K562 (cell line): Measurements from ENCODE around the gene WDR18. TPM values are rescaled to one million over a fixed set of nuclear protein-coding genes. Genes with fewer than 3 reads are reported as not detected.

Experiments used
- CCNT2 ChIP-seq: IDR thresholded peaks from 2 replicates; pipeline ENCODE4 v1.6.1; 2011; ENCODE audit warnings: borderline replicate concordance, low read depth, mild to moderate bottlenecking, moderate library complexity, mixed read lengths, low read length; ENCODE audit not compliant: insufficient read length; ENCODE audit errors: extremely low read depth
- MCM5 ChIP-seq: fragments of 450-650 bp; IDR thresholded peaks from 2 replicates; pipeline ENCODE4 v1.6.1; 2016; ENCODE audit warnings: low read depth
- NCOA1 ChIP-seq: fragments of 450-650 bp; IDR thresholded peaks from 2 replicates; pipeline ENCODE4 v1.6.1; 2016; ENCODE audit warnings: low read depth
- NELFE ChIP-seq: IDR thresholded peaks from 2 replicates; pipeline ENCODE4 v1.6.1; 2011; ENCODE audit warnings: mild to moderate bottlenecking; ENCODE audit not compliant: insufficient read depth, insufficient read length
- SMARCA5 ChIP-seq: fragments of 450-650 bp; IDR thresholded peaks from 2 replicates; pipeline ENCODE4 v1.6.1; 2016
- ZBTB7A ChIP-seq: IDR thresholded peaks from 2 replicates; pipeline ENCODE4 v1.6.1; 2011; ENCODE audit warnings: low read depth, mild to moderate bottlenecking, low read length, moderate library complexity, borderline replicate concordance; ENCODE audit not compliant: control insufficient read depth
- ZKSCAN8 ChIP-seq: fragments of 200-800 bp; sonication (Bioruptor generic); IDR thresholded peaks from 2 replicates; pipeline ENCODE4 v1.6.1; 2016; ENCODE audit warnings: missing genetic modification characterization, missing compliant biosample characterization
- polyA plus RNA-seq, 8 experiments: library from polyadenylated mRNA; depleted of rRNA in 4 of 8; stranded (reverse) in 5 of 8; unstranded in 3 of 8; fragments of >200 nt; fragmentation: Nextera tagmentation in 2 of 8; fragmentation: Illumina TruSeq in 1 of 8; extraction: Ambion mirVana in 2 of 8; extraction: Trizol in 1 of 8; gene quantifications; 2 replicates each; pipeline versions ENCODE4 v1.2.1 to v1.2.3, GENCODE V29; 2011 to 2014; ENCODE audit warnings: inconsistent platforms in 1 of 8, missing spikeins in 1 of 8
- total RNA-seq, 7 experiments: library from RNA; depleted of rRNA in 6 of 7; stranded (reverse); fragments of >200 nt in 6 of 7; fragmentation: Illumina TruSeq in 2 of 7; extraction: Trizol in 2 of 7; gene quantifications; 2 replicates each; pipeline versions ENCODE4 v1.2.1 to v1.2.3, GENCODE V29; 2011 to 2021; ENCODE audit warnings: low replicate concordance in 1 of 7
- TF ChIP-seq, protein P1 (sequence below): IDR thresholded peaks from 2 replicates; pipeline ENCODE4 v1.6.1; 2012; ENCODE audit warnings: low read depth, low read length, improper control_type of control experiment, borderline replicate concordance
- TF ChIP-seq, protein P2 (sequence below): fragments of 450-650 bp; IDR thresholded peaks from 2 replicates; pipeline ENCODE4 v1.6.1; 2016; ENCODE audit warnings: mild to moderate bottlenecking

Gene WDR18
- total and polyA plus RNA-seq, 9 of the 15 experiments (the other 6 are each of a cell fraction or from before 2014, with no cell fraction given) = 0.65 to 181 (median 30.1) TPM

DNA sequence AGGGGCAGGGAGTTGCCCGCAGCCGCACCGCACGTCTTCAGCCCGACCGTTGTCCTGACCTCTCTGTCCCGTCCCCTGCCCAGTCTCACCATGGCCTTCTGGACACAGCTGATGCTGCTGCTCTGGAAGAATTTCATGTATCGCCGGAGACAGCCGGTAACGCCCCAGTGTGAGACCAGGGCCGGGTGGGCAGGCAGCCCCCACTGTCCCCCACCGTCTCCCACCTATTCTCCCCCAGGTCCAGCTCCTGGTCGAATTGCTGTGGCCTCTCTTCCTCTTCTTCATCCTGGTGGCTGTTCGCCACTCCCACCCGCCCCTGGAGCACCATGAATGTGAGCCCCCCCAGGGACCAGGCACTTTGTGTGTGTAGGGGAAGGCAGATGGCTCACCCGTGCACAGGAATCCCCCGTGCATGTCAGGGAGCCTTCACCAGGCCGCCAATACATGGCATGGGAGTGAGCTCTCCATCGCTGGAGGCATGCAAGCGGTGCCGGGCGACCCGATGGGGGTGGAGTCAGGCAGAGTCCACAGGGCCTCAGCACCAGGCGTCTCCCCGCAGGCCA lies 57.2 kb downstream of the WDR18 start (continued):
- TF ChIP-seq NELFE = no peak
- peak; percentile 92 for TF ChIP-seq ZKSCAN8 (CRISPR knock-in tag)
- TF ChIP-seq SMARCA5 = 0 out of 2 replicates have a peak, but pooled peaks have one; percentile 9
- TF ChIP-seq NCOA1 = no peak
- no peak for TF ChIP-seq MCM5
- TF ChIP-seq ZBTB7A = peak; percentile 33; the same call in 1 of the 2 replicates
- TF ChIP-seq, protein P1, sequence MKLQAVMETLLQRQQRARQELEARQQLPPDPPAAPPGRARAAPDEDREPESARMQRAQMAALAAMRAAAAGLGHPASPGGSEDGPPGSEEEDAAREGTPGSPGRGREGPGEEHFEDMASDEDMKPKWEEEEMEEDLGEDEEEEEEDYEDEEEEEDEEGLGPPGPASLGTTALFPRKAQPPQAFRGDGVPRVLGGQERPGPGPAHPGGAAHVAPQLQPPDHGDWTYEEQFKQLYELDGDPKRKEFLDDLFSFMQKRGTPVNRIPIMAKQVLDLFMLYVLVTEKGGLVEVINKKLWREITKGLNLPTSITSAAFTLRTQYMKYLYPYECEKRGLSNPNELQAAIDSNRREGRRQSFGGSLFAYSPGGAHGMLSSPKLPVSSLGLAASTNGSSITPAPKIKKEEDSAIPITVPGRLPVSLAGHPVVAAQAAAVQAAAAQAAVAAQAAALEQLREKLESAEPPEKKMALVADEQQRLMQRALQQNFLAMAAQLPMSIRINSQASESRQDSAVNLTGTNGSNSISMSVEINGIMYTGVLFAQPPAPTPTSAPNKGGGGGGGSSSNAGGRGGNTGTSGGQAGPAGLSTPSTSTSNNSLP = no peak
- TF ChIP-seq, protein P2, sequence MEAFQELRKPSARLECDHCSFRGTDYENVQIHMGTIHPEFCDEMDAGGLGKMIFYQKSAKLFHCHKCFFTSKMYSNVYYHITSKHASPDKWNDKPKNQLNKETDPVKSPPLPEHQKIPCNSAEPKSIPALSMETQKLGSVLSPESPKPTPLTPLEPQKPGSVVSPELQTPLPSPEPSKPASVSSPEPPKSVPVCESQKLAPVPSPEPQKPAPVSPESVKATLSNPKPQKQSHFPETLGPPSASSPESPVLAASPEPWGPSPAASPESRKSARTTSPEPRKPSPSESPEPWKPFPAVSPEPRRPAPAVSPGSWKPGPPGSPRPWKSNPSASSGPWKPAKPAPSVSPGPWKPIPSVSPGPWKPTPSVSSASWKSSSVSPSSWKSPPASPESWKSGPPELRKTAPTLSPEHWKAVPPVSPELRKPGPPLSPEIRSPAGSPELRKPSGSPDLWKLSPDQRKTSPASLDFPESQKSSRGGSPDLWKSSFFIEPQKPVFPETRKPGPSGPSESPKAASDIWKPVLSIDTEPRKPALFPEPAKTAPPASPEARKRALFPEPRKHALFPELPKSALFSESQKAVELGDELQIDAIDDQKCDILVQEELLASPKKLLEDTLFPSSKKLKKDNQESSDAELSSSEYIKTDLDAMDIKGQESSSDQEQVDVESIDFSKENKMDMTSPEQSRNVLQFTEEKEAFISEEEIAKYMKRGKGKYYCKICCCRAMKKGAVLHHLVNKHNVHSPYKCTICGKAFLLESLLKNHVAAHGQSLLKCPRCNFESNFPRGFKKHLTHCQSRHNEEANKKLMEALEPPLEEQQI = no peak
- peak; percentile 10 for TF ChIP-seq CCNT2
- TF ChIP-seq, all 486 proteins: peak for 20
